Measurements from ENCODE around the gene CD99. TPM values are rescaled to one million over a fixed set of nuclear protein-coding genes. Genes with fewer than 3 reads are reported as not detected.

CD99 gene
- total and polyA plus RNA-seq, 9 of the 15 experiments (the other 6 are each of a cell fraction or from before 2014, with no cell fraction given): 5.0 to 55.3 (median 34.5) TPM

Other genes with a start within 250 kb of the CD99 start
- 6.5 and 6.9 TPM in 2 replicates for gene DHRSX, start 190.3 kb upstream of the CD99 start, total RNA-seq (2014; rRNA removed)
- 3.4 and 3.6 TPM in 2 replicates for gene DHRSX, start 190.3 kb upstream of the CD99 start, total RNA-seq (2014; rRNA removed; fragmentation: Illumina TruSeq; extraction: Trizol)
- 3.6 and 4.5 TPM in 2 replicates for gene DHRSX, start 190.3 kb upstream of the CD99 start, total RNA-seq (2015; rRNA removed; fragmentation: Illumina TruSeq; extraction: Trizol)
- gene DHRSX, start 190.3 kb upstream of the CD99 start, total RNA-seq (2021): 10.5 and 11.0 TPM in 2 replicates
- gene DHRSX, start 190.3 kb upstream of the CD99 start, polyA plus RNA-seq (2011; rRNA removed): 6.5 and 8.6 TPM in 2 replicates
- gene DHRSX, start 190.3 kb upstream of the CD99 start, polyA plus RNA-seq (2014; fragmentation: Illumina TruSeq; extraction: Trizol): 7.2 and 8.7 TPM in 2 replicates
- 1 to 10 TPM in 1 of 2 experiments, under 1 TPM in 1; 0.59 to 1.0 TPM for gene DHRSX, start 190.3 kb upstream of the CD99 start, polyA plus RNA-seq (2014; fragmentation: Nextera tagmentation; extraction: Ambion mirVana)
- 6.2 and 7.8 TPM in 2 replicates for gene DHRSX, start 190.3 kb upstream of the CD99 start, polyA plus RNA-seq (2014; rRNA removed)
- gene ZBED1, start 190.3 kb upstream of the CD99 start, total RNA-seq (2014; rRNA removed): 17.7 and 19.8 TPM in 2 replicates
- 10.8 and 13.9 TPM in 2 replicates for gene ZBED1, start 190.3 kb upstream of the CD99 start, total RNA-seq (2014; rRNA removed; fragmentation: Illumina TruSeq; extraction: Trizol)
- 15.2 TPM in 2 replicates for gene ZBED1, start 190.3 kb upstream of the CD99 start, total RNA-seq (2015; rRNA removed; fragmentation: Illumina TruSeq; extraction: Trizol)
- 26.9 and 27.6 TPM in 2 replicates for gene ZBED1, start 190.3 kb upstream of the CD99 start, total RNA-seq (2021)
- 7.8 and 8.1 TPM in 2 replicates for gene ZBED1, start 190.3 kb upstream of the CD99 start, polyA plus RNA-seq (2011; rRNA removed)
- 16.3 and 17.7 TPM in 2 replicates for gene ZBED1, start 190.3 kb upstream of the CD99 start, polyA plus RNA-seq (2014; fragmentation: Illumina TruSeq; extraction: Trizol)
- 1 to 10 TPM in 1 of 2 experiments, under 1 TPM in 1; 0.61 to 2.6 TPM for gene ZBED1, start 190.3 kb upstream of the CD99 start, polyA plus RNA-seq (2014; fragmentation: Nextera tagmentation; extraction: Ambion mirVana)
- gene ZBED1, start 190.3 kb upstream of the CD99 start, polyA plus RNA-seq (2014; rRNA removed): 13.7 and 16.5 TPM in 2 replicates
- 0.08 TPM in 1 of 2 replicates, not detected in the other for gene XG, start 60.7 kb downstream of the CD99 start, total RNA-seq (2014; rRNA removed)
- not detected in 2 replicates for gene XG, start 60.7 kb downstream of the CD99 start, total RNA-seq (2014; rRNA removed; fragmentation: Illumina TruSeq; extraction: Trizol)
- not detected in 2 replicates for gene XG, start 60.7 kb downstream of the CD99 start, total RNA-seq (2015; rRNA removed; fragmentation: Illumina TruSeq; extraction: Trizol)
- gene XG, start 60.7 kb downstream of the CD99 start, total RNA-seq (2021): not detected in 2 replicates
- gene XG, start 60.7 kb downstream of the CD99 start, polyA plus RNA-seq (2011; rRNA removed): not detected in 2 replicates
- 0.12 TPM in 1 of 2 replicates, not detected in the other for gene XG, start 60.7 kb downstream of the CD99 start, polyA plus RNA-seq (2014; fragmentation: Illumina TruSeq; extraction: Trizol)
- gene XG, start 60.7 kb downstream of the CD99 start, polyA plus RNA-seq (2014; fragmentation: Nextera tagmentation; extraction: Ambion mirVana): under 1 TPM in 1 of 2 experiments, not detected in 1; 0.03 TPM
- gene XG, start 60.7 kb downstream of the CD99 start, polyA plus RNA-seq (2014; rRNA removed): not detected in 2 replicates
- gene GYG2, start 137.6 kb downstream of the CD99 start, total RNA-seq (2014; rRNA removed): 2.6 and 2.9 TPM in 2 replicates
- gene GYG2, start 137.6 kb downstream of the CD99 start, total RNA-seq (2014; rRNA removed; fragmentation: Illumina TruSeq; extraction: Trizol): 2.0 and 2.3 TPM in 2 replicates
- 2.6 and 2.7 TPM in 2 replicates for gene GYG2, start 137.6 kb downstream of the CD99 start, total RNA-seq (2015; rRNA removed; fragmentation: Illumina TruSeq; extraction: Trizol)
- gene GYG2, start 137.6 kb downstream of the CD99 start, total RNA-seq (2021): 3.8 and 4.4 TPM in 2 replicates
- gene GYG2, start 137.6 kb downstream of the CD99 start, polyA plus RNA-seq (2011; rRNA removed): 3.6 and 5.6 TPM in 2 replicates
- 3.8 and 4.0 TPM in 2 replicates for gene GYG2, start 137.6 kb downstream of the CD99 start, polyA plus RNA-seq (2014; fragmentation: Illumina TruSeq; extraction: Trizol)
- gene GYG2, start 137.6 kb downstream of the CD99 start, polyA plus RNA-seq (2014; fragmentation: Nextera tagmentation; extraction: Ambion mirVana): 1 to 10 TPM in 1 of 2 experiments, under 1 TPM in 1; 0.24 to 1.4 TPM
- 3.4 and 3.7 TPM in 2 replicates for gene GYG2, start 137.6 kb downstream of the CD99 start, polyA plus RNA-seq (2014; rRNA removed)
- 0.04 and 0.05 TPM in 2 replicates for gene ARSD, start 238.0 kb downstream of the CD99 start, total RNA-seq (2014; rRNA removed)
- gene ARSD, start 238.0 kb downstream of the CD99 start, total RNA-seq (2014; rRNA removed; fragmentation: Illumina TruSeq; extraction: Trizol): 0.07 and 0.29 TPM in 2 replicates
- gene ARSD, start 238.0 kb downstream of the CD99 start, total RNA-seq (2015; rRNA removed; fragmentation: Illumina TruSeq; extraction: Trizol): 0.11 TPM in 2 replicates
- gene ARSD, start 238.0 kb downstream of the CD99 start, total RNA-seq (2021): 0.13 and 0.16 TPM in 2 replicates
- gene ARSD, start 238.0 kb downstream of the CD99 start, polyA plus RNA-seq (2011; rRNA removed): 0.06 and 0.11 TPM in 2 replicates
- 0.06 and 0.15 TPM in 2 replicates for gene ARSD, start 238.0 kb downstream of the CD99 start, polyA plus RNA-seq (2014; fragmentation: Illumina TruSeq; extraction: Trizol)
- gene ARSD, start 238.0 kb downstream of the CD99 start, polyA plus RNA-seq (2014; fragmentation: Nextera tagmentation; extraction: Ambion mirVana): under 1 TPM; 0.22 to 0.23 TPM
- 1.3 TPM in 1 of 2 replicates, not detected in the other for gene ARSD, start 238.0 kb downstream of the CD99 start, polyA plus RNA-seq (2014; rRNA removed)